Retina (tissue), 1 donor: ENCODE measurements around the gene SPATS2L.
A peak's percentile ranks its signal among the peaks of the same experiment; 100 is the strongest.

Experiments
- DNase-seq: peaks from one replicate; pipeline ENCODE4 v3.0.0-alpha.2; 2016

Gene SPATS2L

GRCh38 chr2:200297100-200297499, 9.4 kb upstream of the SPATS2L start:
- DNase-seq: no peak

DNA sequence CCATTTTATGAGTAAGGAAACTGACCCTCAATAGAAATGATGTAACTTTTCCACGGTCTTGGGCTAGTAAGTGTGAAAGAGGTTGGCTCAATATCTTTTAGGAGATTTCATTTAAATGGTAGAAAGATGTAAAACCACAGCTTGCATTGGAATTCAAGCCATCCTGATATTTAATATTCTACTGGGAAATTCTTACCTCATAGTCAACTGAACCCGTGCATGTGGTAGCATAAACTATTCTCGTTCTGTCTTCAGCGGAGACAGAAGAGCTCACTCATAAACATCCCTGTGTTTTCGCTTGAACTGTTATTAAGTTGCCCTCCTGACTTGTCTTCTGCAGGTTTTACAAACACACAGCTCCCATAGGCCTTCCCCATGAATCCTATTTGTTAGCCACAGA, 8.5 kb upstream of the SPATS2L start:
- DNase-seq: no peak

GRCh38 chr2:200298816-200299215, 7.7 kb upstream of the SPATS2L start:
- DNase-seq: no peak

DNA sequence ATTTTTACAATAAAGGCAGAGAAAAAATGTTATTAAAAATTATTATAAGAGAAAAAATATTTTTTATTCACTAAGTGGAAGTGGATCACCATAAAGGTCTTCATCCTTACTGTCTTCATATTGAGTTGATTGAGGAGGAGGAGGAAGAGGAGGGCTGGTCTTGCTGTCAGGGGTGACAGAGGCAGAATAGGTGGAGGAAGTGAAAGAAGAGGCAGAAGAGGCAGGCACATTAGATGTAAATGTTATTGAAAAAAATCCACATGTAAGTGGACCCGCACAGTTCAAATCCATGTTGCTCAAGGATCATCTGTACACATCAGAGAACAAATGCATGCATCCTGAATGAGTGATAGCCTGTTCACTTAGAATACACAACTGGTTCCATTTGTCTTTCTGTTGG, 6.4 kb upstream of the SPATS2L start:
- no peak for DNase-seq

DNA sequence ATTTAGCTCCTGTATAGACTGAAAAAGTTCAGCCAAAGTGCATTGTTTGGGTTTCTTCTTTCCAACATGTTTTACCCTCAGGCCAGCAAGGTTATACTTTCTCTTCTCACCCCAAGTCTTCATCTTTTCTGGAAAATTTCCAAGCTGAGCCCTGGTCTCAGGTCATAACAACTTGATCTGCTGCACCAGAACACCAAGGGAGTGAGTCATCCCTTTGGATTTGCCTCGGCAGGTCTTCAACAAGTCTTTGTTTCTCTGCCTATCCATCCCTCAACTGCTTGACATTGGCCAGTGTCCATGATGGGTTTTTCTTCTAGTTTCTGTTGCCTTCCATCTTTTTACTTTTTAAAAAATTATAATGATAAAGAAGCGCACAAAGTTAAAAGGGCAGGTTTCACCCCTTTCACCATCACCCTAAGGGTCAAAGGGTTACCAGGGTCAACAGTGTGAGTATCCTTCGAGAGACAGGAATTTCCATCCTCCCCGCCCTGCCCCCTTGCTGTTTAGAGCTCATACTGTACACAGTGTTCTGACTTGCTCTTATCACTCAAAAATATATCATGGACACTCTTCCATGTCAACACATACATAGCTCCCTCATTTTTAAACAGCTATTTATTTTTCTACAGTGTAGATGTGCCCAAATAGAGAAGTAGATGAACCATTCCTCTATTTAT, 5.7 kb upstream of the SPATS2L start:
- DNase-seq: no peak

- no peak for DNase-seq
Observed at GRCh38 chr2:200301953-200302858, 4.3 kb upstream of the SPATS2L start.

GRCh38 chr2:200302940-200303727, 3.4 kb upstream of the SPATS2L start:
- DNase-seq: no peak

- peak; percentile 78 for DNase-seq
Observed at GRCh38 chr2:200305797-200306195, 697 bp upstream of the SPATS2L start.

DNA sequence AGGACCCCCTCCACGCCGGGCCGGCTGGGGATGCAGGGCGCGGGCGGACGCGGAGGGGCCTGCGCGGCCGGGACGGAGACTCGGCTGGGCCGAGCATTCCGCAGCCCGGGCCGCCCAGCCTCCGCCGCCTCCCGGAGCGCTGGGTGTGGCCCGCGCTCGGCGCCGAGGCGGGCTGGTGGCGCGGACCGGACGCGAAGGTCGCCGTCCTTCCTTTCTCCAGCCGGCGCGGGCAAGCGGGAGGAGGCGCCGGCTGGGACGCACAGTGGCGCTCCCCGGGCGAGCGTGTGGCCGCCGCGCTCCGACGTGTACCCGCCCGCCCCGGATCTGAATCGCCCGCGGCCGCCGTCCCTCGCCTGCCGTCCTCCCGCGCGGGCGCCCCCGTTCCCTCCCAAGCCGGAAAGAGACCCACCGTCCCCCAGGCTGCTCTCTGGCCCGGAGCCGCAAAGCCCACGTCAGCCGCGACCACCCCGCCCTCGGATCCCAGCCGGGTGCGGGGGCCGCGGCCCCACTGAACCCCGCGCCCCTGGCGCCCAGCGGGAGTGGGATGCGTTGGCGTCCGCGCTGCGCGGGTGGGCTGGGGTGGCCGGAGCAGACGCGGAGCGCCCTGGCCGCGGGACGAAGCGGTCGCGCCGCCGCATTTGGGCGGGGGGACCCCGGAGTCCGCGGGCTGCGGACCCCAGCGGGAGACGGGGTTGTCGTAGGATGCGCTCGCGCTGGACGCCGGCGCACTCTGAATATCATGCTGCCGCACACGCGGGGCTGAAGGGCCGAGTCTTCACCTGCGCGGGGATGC, 634 bp downstream of the SPATS2L start:
- DNase-seq: peak; percentile 69

- DNase-seq: no peak
Observed at GRCh38 chr2:200307724-200308545, 1.4 kb downstream of the SPATS2L start.

DNA sequence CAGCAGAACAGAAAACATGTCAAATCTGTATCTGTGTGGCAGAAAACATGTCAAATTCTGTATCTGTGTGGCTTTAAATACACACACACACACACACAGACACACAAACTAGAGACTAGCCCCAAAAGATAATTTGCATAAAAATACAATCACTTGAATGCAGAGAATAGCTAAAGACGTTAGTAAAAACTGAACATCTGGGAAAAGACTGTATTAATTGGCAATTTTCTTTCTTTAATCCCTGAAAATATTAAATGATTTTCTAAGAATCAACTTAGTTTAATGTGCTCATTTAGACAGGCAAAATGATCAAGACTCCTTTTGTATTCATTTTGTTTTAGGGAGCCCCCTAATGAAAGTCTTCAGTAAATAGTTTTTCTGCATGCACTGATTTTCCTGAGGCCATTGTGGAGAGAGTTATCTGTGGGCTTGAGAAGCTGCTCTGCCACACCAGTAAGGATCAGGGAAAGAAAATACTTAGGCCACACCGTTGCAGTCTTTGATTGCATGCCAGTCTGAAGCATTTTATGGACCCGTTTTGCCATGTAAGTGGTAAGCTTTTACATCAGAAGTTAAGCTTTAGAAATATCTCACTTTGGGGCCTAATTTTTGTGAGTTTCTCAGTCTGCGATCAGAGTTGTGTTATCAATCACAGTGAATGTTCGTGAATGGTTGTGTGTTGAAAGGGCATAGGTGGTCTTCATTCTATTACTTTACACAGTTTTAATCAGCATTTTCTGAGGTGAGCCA, 2.2 kb downstream of the SPATS2L start:
- no peak for DNase-seq

- DNase-seq: no peak
Observed at GRCh38 chr2:200309296-200310049, 3.0 kb downstream of the SPATS2L start.

- no peak for DNase-seq
Observed at GRCh38 chr2:200310545-200310971, 4.1 kb downstream of the SPATS2L start.

DNA sequence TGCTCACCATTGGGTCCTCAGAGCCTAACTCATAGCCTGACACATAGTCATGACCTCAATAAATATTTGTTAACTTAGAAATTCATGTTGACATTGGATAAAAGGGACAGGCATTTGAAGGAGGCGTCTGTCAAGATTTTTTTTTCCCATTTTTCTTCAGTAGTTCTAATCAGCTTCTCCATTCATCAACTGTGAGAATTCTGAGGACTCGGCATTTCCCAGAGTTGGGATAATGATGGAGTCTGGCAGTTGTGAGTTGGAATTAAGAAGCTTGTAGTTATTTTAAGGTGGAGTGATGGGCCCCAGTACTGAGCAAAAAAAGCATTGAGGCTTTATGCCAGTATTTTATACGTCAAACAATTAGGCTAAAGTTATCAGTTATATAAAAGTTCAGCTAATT, 4.6 kb downstream of the SPATS2L start:
- DNase-seq: no peak

DNA sequence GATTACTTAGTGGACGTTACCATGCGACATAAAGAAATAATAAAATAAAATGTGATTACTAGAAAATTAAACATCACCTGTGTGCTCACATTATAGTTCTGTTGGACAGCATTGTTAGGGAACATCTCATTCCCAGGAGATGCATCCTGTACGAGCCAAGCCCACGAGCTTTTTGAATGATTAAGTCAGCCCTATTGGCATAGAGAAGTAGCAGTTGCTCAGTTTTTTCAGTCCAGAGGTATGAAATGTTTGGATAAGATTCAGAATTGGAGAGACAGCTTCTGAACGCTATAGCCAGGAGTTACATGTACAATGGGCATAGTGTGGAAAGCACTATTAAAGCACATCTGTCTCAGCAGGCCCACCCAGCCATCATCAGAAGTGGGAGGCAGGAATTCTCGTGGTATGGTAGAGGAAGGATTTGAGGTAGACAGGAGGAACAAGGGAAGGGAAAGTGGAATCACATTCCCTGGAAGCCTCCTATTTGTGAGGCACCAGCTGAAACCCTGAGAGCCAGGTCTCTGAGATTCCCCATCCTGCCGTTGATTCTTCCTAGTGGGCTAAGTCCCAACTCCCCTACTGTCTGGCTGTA, 8.6 kb downstream of the SPATS2L start:
- no peak for DNase-seq

GRCh38 chr2:200317975-200318374, 11.5 kb downstream of the SPATS2L start:
- DNase-seq: no peak

- DNase-seq: no peak
Observed at GRCh38 chr2:200318940-200319435, 12.5 kb downstream of the SPATS2L start.

DNA sequence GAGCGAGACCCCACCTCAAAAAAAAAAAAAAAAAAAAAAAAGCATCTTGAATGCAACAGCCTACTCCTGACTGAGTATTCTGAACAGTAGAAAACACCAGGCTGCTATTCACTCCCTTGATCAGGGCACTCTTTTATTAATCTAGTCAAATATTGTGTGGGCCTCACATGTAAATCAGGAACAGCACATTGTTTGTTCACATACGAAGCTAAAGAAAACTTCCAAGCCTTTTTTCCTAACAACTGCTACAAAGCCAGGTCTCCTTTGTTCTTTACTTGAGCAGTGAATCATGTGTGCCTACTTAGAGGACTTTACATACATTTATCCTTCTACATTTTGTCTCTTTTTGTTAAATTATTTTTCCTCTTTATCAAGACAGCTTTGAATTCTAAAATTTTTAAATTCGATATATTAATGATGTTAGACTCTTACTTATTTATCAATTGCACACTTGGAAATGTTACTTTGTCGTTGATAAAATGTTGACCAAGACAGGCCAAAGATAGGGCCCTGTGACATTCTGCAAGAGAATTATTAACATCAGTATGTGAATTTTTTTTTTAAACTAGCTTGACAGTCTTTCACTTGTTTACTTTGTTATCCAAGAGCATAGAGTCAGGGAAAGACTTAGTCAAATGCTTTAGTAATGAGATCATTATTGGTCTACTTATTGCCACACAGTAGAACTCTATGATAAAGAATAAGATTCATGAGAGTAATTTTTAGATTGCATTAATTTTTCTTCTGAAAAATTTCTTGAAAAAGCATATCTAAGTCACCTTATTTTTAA, 13.2 kb downstream of the SPATS2L start:
- DNase-seq: no peak

- no peak for DNase-seq
Observed at GRCh38 chr2:200320344-200320743, 13.9 kb downstream of the SPATS2L start.
